HepG2 (cell line): Measurements from ENCODE around the gene HPD. TPM values are rescaled to one million over a fixed set of nuclear protein-coding genes. Genes with fewer than 3 reads are reported as not detected.
A peak's percentile ranks its signal among the peaks of the same experiment; 100 is the strongest.

Experiments
- FOXC1 ChIP-seq: sonication (generic); formaldehyde crosslinking; IDR thresholded peaks from 2 replicates; pipeline ENCODE4 v1.8.0; 2022; ENCODE audit warnings: mild to moderate bottlenecking, missing genetic modification reagents, borderline replicate concordance
- GABPA ChIP-seq, 2 experiments: IDR thresholded peaks; 2 replicates each; pipeline ENCODE4 v1.6.1; 2011 to 2016; ENCODE audit warnings: low read depth in 2 of 2, low read length in 1 of 2, missing biosample characterization in 1 of 2, missing genetic modification characterization in 1 of 2
- KLF6 ChIP-seq: IDR thresholded peaks from 2 replicates; pipeline ENCODE4 v1.8.0; 2016; ENCODE audit warnings: missing biosample characterization, missing genetic modification reagents
- MYPOP ChIP-seq: sonication (generic); formaldehyde crosslinking; IDR thresholded peaks from 2 replicates; pipeline ENCODE4 v1.8.1; 2023; ENCODE audit warnings: mild to moderate bottlenecking, moderate library complexity, missing genetic modification reagents
- PBX2 ChIP-seq: IDR thresholded peaks from 2 replicates; pipeline ENCODE4 v1.6.1; 2016; ENCODE audit warnings: control low read depth
- SOX5 ChIP-seq: IDR thresholded peaks from 2 replicates; pipeline ENCODE4 v1.6.1; 2016; ENCODE audit warnings: borderline replicate concordance
- TBX2 ChIP-seq: sonication (generic); formaldehyde crosslinking; IDR thresholded peaks from 2 replicates; pipeline ENCODE4 v1.5.0; 2020; ENCODE audit warnings: missing genetic modification reagents, mild to moderate bottlenecking, borderline replicate concordance
- ZBTB43 ChIP-seq: sonication (generic); formaldehyde crosslinking; conservative IDR thresholded peaks from 2 replicates; pipeline ENCODE4 v1.4.0; 2020; ENCODE audit warnings: missing genetic modification reagents
- ZFP91 ChIP-seq: sonication (generic); formaldehyde crosslinking; IDR thresholded peaks from 2 replicates; pipeline ENCODE4 v1.9.0; 2022; ENCODE audit warnings: missing genetic modification reagents, mild to moderate bottlenecking, borderline replicate concordance
- ZNF275 ChIP-seq: sonication (generic); formaldehyde crosslinking; IDR thresholded peaks from 2 replicates; pipeline ENCODE4 v1.8.0; 2022; ENCODE audit warnings: missing genetic modification reagents, mild to moderate bottlenecking, inconsistent platforms, borderline replicate concordance
- ZNF747 ChIP-seq: sonication (generic); formaldehyde crosslinking; IDR thresholded peaks from 2 replicates; pipeline ENCODE4 v1.8.1; 2023; ENCODE audit warnings: missing genetic modification reagents, mild to moderate bottlenecking, borderline replicate concordance
- ZSCAN12 ChIP-seq: sonication (generic); formaldehyde crosslinking; IDR thresholded peaks from 2 replicates; pipeline ENCODE4 v1.9.0; 2021; ENCODE audit warnings: mild to moderate bottlenecking, missing genetic modification reagents
- polyA plus RNA-seq, 8 experiments: library from polyadenylated mRNA; depleted of rRNA in 3 of 8; stranded (reverse) in 7 of 8; unstranded in 1 of 8; fragments of >200 nt; fragmentation: Illumina TruSeq in 4 of 8; extraction: Trizol in 4 of 8; gene quantifications; 2 replicates each; pipeline versions ENCODE4 v1.2.1 to v1.2.3, GENCODE V29; 2011 to 2016; ENCODE audit warnings: low read depth in 4 of 8, missing spikeins in 1 of 8, mixed read lengths in 1 of 8; ENCODE audit not compliant: insufficient read depth in 1 of 8
- total RNA-seq, 5 experiments: library from RNA; depleted of rRNA; stranded (reverse); fragments of >200 nt; fragmentation: Illumina TruSeq; extraction: Trizol; gene quantifications; 2 replicates each; pipeline ENCODE4 v1.2.3, GENCODE V29; 2016; ENCODE audit warnings: low read depth in 1 of 5

Gene HPD
- total and polyA plus RNA-seq, 2 of the 13 experiments (the other 11 are each of a cell fraction or from before 2014, with no cell fraction given), result 120 to 195 TPM

- no peak for TF ChIP-seq GABPA (IDR thresholded peaks at IDR 0.05; ENCODE audit: low read depth, low read length)
- TF ChIP-seq GABPA (CRISPR knock-in tag; IDR thresholded peaks at IDR 0.05; ENCODE audit: low read depth), result peak; percentile 34; the same call in 1 of the 2 replicates
- TF ChIP-seq KLF6 (CRISPR knock-in tag), result peak; percentile 73; the same call in 1 of the 2 replicates
- TF ChIP-seq ZNF275 (CRISPR knock-in tag), result no peak
- no peak for TF ChIP-seq ZBTB43 (CRISPR knock-in tag)
- TF ChIP-seq ZFP91, result peak; percentile 66; the same call in 1 of the 2 replicates
- TF ChIP-seq FOXC1 (CRISPR knock-in tag), result no peak; the same call in 1 of the 2 replicates
- no peak for TF ChIP-seq PBX2
- 0 out of 2 replicates have a peak, but pooled peaks have one; percentile 58 for TF ChIP-seq ZSCAN12
- no peak for TF ChIP-seq SOX5
- peak; percentile 27; the same call in 1 of the 2 replicates for TF ChIP-seq ZNF747 (CRISPR knock-in tag)
- peak; percentile 13; the same call in 1 of the 2 replicates for TF ChIP-seq TBX2
- peak; percentile 20 for TF ChIP-seq MYPOP
Observed at GRCh38 chr12:121811434-121812319, 47.0 kb downstream of the HPD start (continued).
